ENCODE measurements around the gene TAOK1.

DNA sequence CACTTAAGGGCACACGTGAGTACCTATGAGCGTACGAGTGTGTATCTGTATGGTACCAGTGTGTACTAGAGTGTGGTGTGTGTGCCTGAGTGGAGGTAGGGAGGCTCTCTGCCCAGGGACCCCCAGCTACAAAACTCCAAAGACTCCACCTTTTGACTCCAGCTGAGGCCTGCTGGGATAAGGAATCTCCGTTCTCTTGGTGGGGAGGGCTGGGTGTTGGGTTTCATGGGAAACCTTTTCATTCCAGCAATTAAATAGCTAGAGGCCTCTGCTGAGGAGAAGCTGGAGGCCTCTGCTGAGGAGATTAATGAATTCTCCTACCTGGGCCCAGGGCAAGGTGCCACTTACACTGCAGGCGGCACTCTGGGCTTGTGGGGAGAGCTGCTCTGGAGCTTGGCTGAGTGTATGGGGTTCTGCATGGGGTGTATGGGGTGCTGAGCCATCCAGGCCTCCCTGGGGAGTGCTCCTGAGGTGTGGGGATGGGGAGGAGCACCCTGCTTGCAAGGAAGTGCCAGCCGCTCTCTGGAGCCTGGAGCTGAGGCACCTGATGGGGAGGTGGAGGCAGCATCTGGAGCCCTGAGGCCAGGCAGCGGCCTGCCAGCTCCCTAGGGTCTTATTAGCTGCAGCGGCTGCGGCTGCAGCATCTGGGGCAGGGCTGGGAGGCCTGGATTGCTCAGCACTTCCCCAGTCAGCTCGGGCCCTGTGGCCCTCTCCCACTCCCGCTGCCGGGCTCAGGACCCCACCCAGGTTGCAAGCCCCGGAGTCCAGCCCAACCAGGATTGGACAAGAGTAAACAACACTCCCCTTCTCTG, 207.4 kb downstream of the TAOK1 start:
- TF ChIP-seq, protein P1, sequence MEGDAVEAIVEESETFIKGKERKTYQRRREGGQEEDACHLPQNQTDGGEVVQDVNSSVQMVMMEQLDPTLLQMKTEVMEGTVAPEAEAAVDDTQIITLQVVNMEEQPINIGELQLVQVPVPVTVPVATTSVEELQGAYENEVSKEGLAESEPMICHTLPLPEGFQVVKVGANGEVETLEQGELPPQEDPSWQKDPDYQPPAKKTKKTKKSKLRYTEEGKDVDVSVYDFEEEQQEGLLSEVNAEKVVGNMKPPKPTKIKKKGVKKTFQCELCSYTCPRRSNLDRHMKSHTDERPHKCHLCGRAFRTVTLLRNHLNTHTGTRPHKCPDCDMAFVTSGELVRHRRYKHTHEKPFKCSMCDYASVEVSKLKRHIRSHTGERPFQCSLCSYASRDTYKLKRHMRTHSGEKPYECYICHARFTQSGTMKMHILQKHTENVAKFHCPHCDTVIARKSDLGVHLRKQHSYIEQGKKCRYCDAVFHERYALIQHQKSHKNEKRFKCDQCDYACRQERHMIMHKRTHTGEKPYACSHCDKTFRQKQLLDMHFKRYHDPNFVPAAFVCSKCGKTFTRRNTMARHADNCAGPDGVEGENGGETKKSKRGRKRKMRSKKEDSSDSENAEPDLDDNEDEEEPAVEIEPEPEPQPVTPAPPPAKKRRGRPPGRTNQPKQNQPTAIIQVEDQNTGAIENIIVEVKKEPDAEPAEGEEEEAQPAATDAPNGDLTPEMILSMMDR (IDR thresholded peaks at IDR 0.05) = no peak
- no peak for TF ChIP-seq POLR2A (IDR thresholded peaks at IDR 0.05)

Data from adrenal gland (tissue), 5 donors.